H1 (cell line): Measurements from ENCODE around the gene WBP1. TPM values are rescaled to one million over a fixed set of nuclear protein-coding genes. Genes with fewer than 3 reads are reported as not detected.

ENCODE experiments used
- CTCF ChIA-PET: fragments of 300-600 bp; sonication (Branson Sonifier 250); formaldehyde crosslinking; loops from one replicate; lab custom pipeline; 2021; ENCODE audit not compliant: partially characterized antibody; lab: Charles Lee
- POLR2A ChIA-PET: fragments of 300-600 bp; sonication (Branson Sonifier 250); formaldehyde crosslinking; loops from one replicate; lab custom pipeline; 2021; ENCODE audit warnings: inconsistent platforms; ENCODE audit not compliant: partially characterized antibody; lab: Charles Lee
- DNase-seq, 2 experiments: peaks; one replicate each; pipeline versions ENCODE4 v3.0.0 to v3.0.0-alpha.2; 2010 to 2022; ENCODE audit warnings: low spot score in 2 of 2, low read depth in 1 of 2, mixed read lengths in 1 of 2
- FAIRE-seq: peaks from 2 replicates; lab custom pipeline; 2011; peaks lifted over from hg19 to GRCh38; lab: Jason Lieb, UNC
- H2AFZ ChIP-seq: 2 replicates; pipeline ENCODE4 v1.8.1; 2012; ENCODE audit warnings: low read length, inconsistent platforms
- H2AK5ac ChIP-seq: 2 replicates; pipeline ENCODE4 v1.6.1; 2013; ENCODE audit warnings: low read depth, low read length
- H2BK120ac ChIP-seq: replicated peaks from 2 replicates; pipeline ENCODE3; 2013; ENCODE audit warnings: low read depth, low read length, inconsistent platforms
- H2BK12ac ChIP-seq: 2 replicates; pipeline ENCODE4 v1.6.1; 2013; ENCODE audit warnings: low read depth, low read length
- H2BK15ac ChIP-seq: 2 replicates; pipeline ENCODE4 v1.6.1; 2013; ENCODE audit warnings: low read length
- H2BK20ac ChIP-seq: 2 replicates; pipeline ENCODE4 v1.6.1; 2013; ENCODE audit warnings: low read length
- H2BK5ac ChIP-seq: 2 replicates; pipeline ENCODE4 v1.6.1; 2013; ENCODE audit warnings: low read depth, low read length
- H3K14ac ChIP-seq: 2 replicates; pipeline ENCODE4 v1.6.1; 2013; ENCODE audit warnings: inconsistent platforms; ENCODE audit not compliant: insufficient read length
- H3K18ac ChIP-seq: 2 replicates; pipeline ENCODE4 v1.6.1; 2013; ENCODE audit warnings: low read length; ENCODE audit errors: extremely low read depth
- H3K23ac ChIP-seq: 2 replicates; pipeline ENCODE4 v1.6.1; 2013; ENCODE audit warnings: inconsistent platforms; ENCODE audit not compliant: insufficient read length
- H3K23me2 ChIP-seq: 2 replicates; pipeline ENCODE4 v1.6.1; 2013; ENCODE audit warnings: low read depth, low read length
- H3K27ac ChIP-seq: 2 replicates; pipeline ENCODE4 v1.6.1; 2011; ENCODE audit warnings: low read depth, low read length, inconsistent platforms
- H3K27me3 ChIP-seq, 4 experiments: replicated peaks in 1 of 4; 1 replicate in 1 of 4; 2 replicates in 3 of 4; pipeline versions ENCODE4 v1.6.1 to v1.8.1; 2011 to 2013; ENCODE audit warnings: low read length in 3 of 4, mild to moderate bottlenecking in 3 of 4, inconsistent platforms in 2 of 4, mixed read lengths in 2 of 4, moderate library complexity in 1 of 4; ENCODE audit not compliant: control insufficient read depth in 3 of 4, insufficient read depth in 3 of 4; ENCODE audit errors: extremely low read depth in 1 of 4
- H3K36me3 ChIP-seq, 4 experiments: 2 replicates each; pipeline versions ENCODE4 v1.6.1 to v1.8.1; 2011 to 2013; ENCODE audit warnings: mild to moderate bottlenecking in 4 of 4, low read length in 3 of 4, moderate library complexity in 2 of 4, control low read depth in 1 of 4, inconsistent platforms in 1 of 4; ENCODE audit not compliant: insufficient read depth in 4 of 4, control insufficient read depth in 2 of 4
- H3K4ac ChIP-seq: replicated peaks from 2 replicates; pipeline ENCODE3; 2013; ENCODE audit warnings: low read length, low read depth, mixed read lengths, inconsistent platforms; ENCODE audit not compliant: insufficient read length
- H3K4me1 ChIP-seq, 4 experiments: replicated peaks in 1 of 4; 1 replicate in 1 of 4; 2 replicates in 3 of 4; pipeline versions ENCODE4 v1.6.1 to v1.8.1; 2011 to 2013; ENCODE audit warnings: low read length in 3 of 4, inconsistent platforms in 2 of 4, mixed read lengths in 1 of 4; ENCODE audit not compliant: insufficient read depth in 4 of 4, control insufficient read depth in 3 of 4
- H3K4me2 ChIP-seq, 2 experiments: 2 replicates each; pipeline versions ENCODE4 v1.6.1 to v1.8.1; 2011 to 2013; ENCODE audit warnings: low read depth in 2 of 2, low read length in 2 of 2, control low read depth in 1 of 2, inconsistent platforms in 1 of 2, mild to moderate bottlenecking in 1 of 2; ENCODE audit not compliant: insufficient read depth in 1 of 2
- H3K4me3 ChIP-seq, 4 experiments: fragments of 200-600, 300-600 bp in 1 of 4; sonication (generic), shearing (Covaris generic), sonication (Bioruptor Twin) in 1 of 4; 2 replicates each; pipeline versions ENCODE4 v1.5.1 to v1.8.1; 2011 to 2016; ENCODE audit warnings: low read length in 4 of 4, low read depth in 3 of 4, control low read depth in 2 of 4, inconsistent platforms in 2 of 4, mild to moderate bottlenecking in 2 of 4, mixed read lengths in 1 of 4, moderate library complexity in 1 of 4; ENCODE audit not compliant: insufficient read depth in 2 of 4; ENCODE audit errors: extremely low read depth in 1 of 4
- H3K56ac ChIP-seq: replicated peaks from 2 replicates; pipeline ENCODE3; 2013; ENCODE audit warnings: low read depth, mild to moderate bottlenecking, mixed read lengths, low read length, inconsistent platforms; ENCODE audit not compliant: insufficient read length
- H3K79me1 ChIP-seq: 2 replicates; pipeline ENCODE4 v1.6.1; 2013; ENCODE audit warnings: low read depth, low read length, control low read depth
- H3K79me2 ChIP-seq, 2 experiments: 2 replicates each; pipeline versions ENCODE4 v1.6.1 to v1.8.1; 2012 to 2013; ENCODE audit warnings: low read length in 2 of 2, mild to moderate bottlenecking in 2 of 2, inconsistent platforms in 1 of 2; ENCODE audit not compliant: insufficient read depth in 2 of 2, control insufficient read depth in 1 of 2
- H3K9ac ChIP-seq, 4 experiments: replicated peaks in 1 of 4; 1 replicate in 1 of 4; 2 replicates in 3 of 4; pipeline versions ENCODE4 v1.6.1 to v1.8.1; 2011 to 2013; ENCODE audit warnings: low read depth in 3 of 4, low read length in 3 of 4, control low read depth in 2 of 4, mild to moderate bottlenecking in 2 of 4, moderate library complexity in 2 of 4, inconsistent platforms in 1 of 4; ENCODE audit errors: extremely low read depth in 1 of 4
- H3K9me3 ChIP-seq, 2 experiments: 2 replicates each; pipeline versions ENCODE4 v1.6.1 to v1.8.1; 2012 to 2013; ENCODE audit warnings: mild to moderate bottlenecking in 2 of 2, moderate library complexity in 2 of 2, control low read depth in 1 of 2, inconsistent platforms in 1 of 2, low read depth in 1 of 2, low read length in 1 of 2, mixed read lengths in 1 of 2; ENCODE audit not compliant: insufficient read depth in 2 of 2
- H4K20me1 ChIP-seq, 2 experiments: replicated peaks in 1 of 2; 2 replicates each; pipeline versions ENCODE3 to v1.8.1; 2011 to 2013; ENCODE audit warnings: inconsistent platforms in 2 of 2, low read length in 2 of 2, mild to moderate bottlenecking in 1 of 2; ENCODE audit not compliant: insufficient read depth in 2 of 2, control insufficient read depth in 1 of 2
- H4K5ac ChIP-seq: 2 replicates; pipeline ENCODE4 v1.6.1; 2013; ENCODE audit warnings: low read length, low read depth, mixed read lengths, inconsistent platforms; ENCODE audit not compliant: insufficient read length
- H4K8ac ChIP-seq: 2 replicates; pipeline ENCODE4 v1.8.0; 2013; ENCODE audit warnings: mild to moderate bottlenecking, moderate library complexity, low read length, inconsistent platforms; ENCODE audit not compliant: insufficient read depth; ENCODE audit errors: extremely low read depth
- H4K91ac ChIP-seq: replicated peaks from 2 replicates; pipeline ENCODE3; 2013; ENCODE audit warnings: low read length, mixed read lengths, inconsistent platforms; ENCODE audit not compliant: insufficient read length
- CBX8 ChIP-seq: fragments of 300-800, 300-1000 bp; sonication (generic); IDR thresholded peaks from 2 replicates; pipeline ENCODE4 v1.7.1; 2016; ENCODE audit warnings: low read depth, low read length, borderline replicate concordance
- CHD1 ChIP-seq: IDR thresholded peaks from 2 replicates; pipeline ENCODE4 v1.6.1; 2012; ENCODE audit warnings: low read depth, low read length, improper control_type of control experiment
- GTF2F1 ChIP-seq: IDR thresholded peaks from 2 replicates; pipeline ENCODE4 v1.6.1; 2012; ENCODE audit warnings: low read depth, low read length, improper control_type of control experiment, borderline replicate concordance
- MAX ChIP-seq: IDR thresholded peaks from 2 replicates; pipeline ENCODE4 v1.6.1; 2012; ENCODE audit warnings: inconsistent platforms
- NRF1 ChIP-seq: IDR thresholded peaks from 2 replicates; pipeline ENCODE4 v1.6.1; 2011; ENCODE audit warnings: mild to moderate bottlenecking, low read depth, low read length, improper control_type of control experiment
- PHF8 ChIP-seq: fragments of 200-600 bp; sonication (generic); conservative IDR thresholded peaks from 2 replicates; pipeline ENCODE4 v1.7.1; 2012; ENCODE audit warnings: low read depth, mild to moderate bottlenecking, inconsistent platforms, low read length, moderate library complexity
- POLR2A ChIP-seq, 2 experiments: IDR thresholded peaks; 1 replicate in 1 of 2; 2 replicates in 1 of 2; pipeline ENCODE4 v1.6.1; 2011; ENCODE audit warnings: low read depth in 2 of 2, low read length in 2 of 2, mild to moderate bottlenecking in 2 of 2; ENCODE audit errors: control extremely low read depth in 1 of 2
- RFX5 ChIP-seq: IDR thresholded peaks from 2 replicates; pipeline ENCODE4 v1.6.1; 2011; ENCODE audit warnings: low read depth, low read length, improper control_type of control experiment, borderline replicate concordance
- SIN3A ChIP-seq, 2 experiments: IDR thresholded peaks in 1 of 2; conservative IDR thresholded peaks in 1 of 2; 2 replicates each; pipeline ENCODE4 v1.6.1; 2011 to 2012; ENCODE audit warnings: low read length in 2 of 2, improper control_type of control experiment in 1 of 2, low read depth in 1 of 2, mild to moderate bottlenecking in 1 of 2
- SIRT6 ChIP-seq: IDR thresholded peaks from one replicate; pipeline ENCODE4 v1.7.1; 2012; ENCODE audit warnings: low read length, inconsistent platforms
- SP1 ChIP-seq: IDR thresholded peaks from 2 replicates; pipeline ENCODE4 v1.6.1; 2011; ENCODE audit warnings: low read depth, low read length
- SP2 ChIP-seq: IDR thresholded peaks from 2 replicates; pipeline ENCODE4 v1.6.1; 2012; ENCODE audit warnings: mild to moderate bottlenecking, low read length, inconsistent platforms
- SP4 ChIP-seq: IDR thresholded peaks from 2 replicates; pipeline ENCODE4 v1.6.1; 2012; ENCODE audit warnings: low read length, inconsistent platforms
- TAF1 ChIP-seq: IDR thresholded peaks from 2 replicates; pipeline ENCODE4 v1.6.1; 2011; ENCODE audit warnings: mild to moderate bottlenecking, low read depth, low read length
- WGBS, 2 experiments: shearing (Covaris generic) in 1 of 2; methylation state at CpG; one replicate each; pipeline versions ENCODE4 v1.1.6 to v1.1.7; 2013 to 2015; ENCODE audit warnings: low lambda C conversion rate in 2 of 2, mixed read lengths in 2 of 2, inconsistent platforms in 1 of 2, low coverage in 1 of 2, missing lambda C conversion rate in 1 of 2; ENCODE audit not compliant: insufficient replicate concordance in 2 of 2, insufficient coverage in 1 of 2, insufficient read length in 1 of 2; ENCODE audit errors: extremely low coverage in 1 of 2, missing lambda C conversion rate in 1 of 2; 5-methylcytosine and 5-hydroxymethylcytosine counted together
- polyA plus RNA-seq, 7 experiments: library from polyadenylated mRNA; depleted of rRNA in 3 of 7; stranded (reverse) in 5 of 7; unstranded in 2 of 7; fragments of >200 nt in 5 of 7; fragments of 200-250 nt in 2 of 7; gene quantifications; 1 replicate in 5 of 7; 2 replicates in 1 of 7; 4 replicates in 1 of 7; pipeline versions ENCODE4 v1.2.1 to v1.2.3, GENCODE V29; 2011 to 2013; ENCODE audit warnings: missing spikeins in 2 of 7, mixed read lengths in 2 of 7
- total RNA-seq: library from RNA; stranded (reverse); fragmentation: NEBNext Ultra II Directional; extraction: Animal tissue kit (Norgen Biotek cat#: 25700); gene quantifications from 2 replicates; pipeline ENCODE4 v1.2.1, GENCODE V29; 2021

Gene WBP1
- total and polyA plus RNA-seq, 2 of the 8 experiments (the other 6 are each of a cell fraction or from before 2014, with no cell fraction given) = 57.2 to 190 TPM

GRCh38 chr2:74436111-74436805 is 22.0 kb upstream of the WBP1 start:
- Histone ChIP-seq H2AK5ac (no peak overlapping the region), H2BK20ac (no peak overlapping the region), H3K23ac (no peak overlapping the region), H3K18ac (no peak overlapping the region), H4K5ac (no peak overlapping the region), H2BK120ac (no peak overlapping the region), H3K4me3 (no peak overlapping the region), H2BK5ac (peak overlapping the region; percentile 83; the same call in 1 of the 2 replicates), H3K79me1 (peaks cover 22% of the 10 kb centered on the region), H3K27ac (0 out of 2 replicates have a peak overlapping the region, but pooled peaks have one; percentile 4), H3K27me3 (no peaks in the 10 kb centered on the region), H3K9me3 (no peaks in the 10 kb centered on the region), H3K56ac (no peak overlapping the region), H4K20me1 (peaks cover 6 to 20% of the 10 kb centered on the region in 2 experiments), H4K8ac (no peak overlapping the region; the same call in 1 of the 2 replicates), H2AFZ (no peak overlapping the region), H3K4ac (no peak overlapping the region), H3K79me2 (peaks cover 4 to 47% of the 10 kb centered on the region in 2 experiments; a peak in 2 of 4 replicates), H3K14ac (no peak overlapping the region), H2BK12ac (no peak overlapping the region), H3K36me3 (peaks cover 7 to 18% (median 13%) of the 10 kb centered on the region in 4 experiments), H3K4me2 (no peak overlapping the region), H3K23me2 (peaks cover 3% of the 10 kb centered on the region; the same call in 1 of the 2 replicates), H4K91ac (no peak overlapping the region), H3K4me1 (peaks cover 4 to 24% (median 16%) of the 10 kb centered on the region in 4 experiments; a peak in 6 of 7 replicates), H2BK15ac (no peak overlapping the region; the same call in 1 of the 2 replicates), H3K9ac (no peak overlapping the region)
- POLR2A ChIA-PET = interaction anchor here (1.0 to 3.2 kb wide), 6 partner anchors 10 to 231 kb away, joined by 3 to 27 read pairs (median 5); partner anchors contain the start of genes C2orf81, INO80B and WDR54
- CTCF ChIA-PET = no interaction called here
- DNase-seq (no peak), FAIRE-seq (no peak)
- 96% methylated on average over 37 of the region's 43 CpGs; no CpG with 5 or more reads in 1 of the 2 experiments for WGBS, 2 experiments
- TF ChIP-seq POLR2A (IDR thresholded peaks at IDR 0.05; ENCODE audit: control extremely low read depth in 1 of 2, low read depth in 2 of 2, low read length in 2 of 2) (no peak), CBX8 (no peak), SIRT6 (no peak), CHD1 (no peak), SP1 (no peak), SP4 (no peak), MAX (no peak), SIN3A (conservative IDR thresholded peaks at IDR 0.05 in 1 of 2, IDR thresholded peaks at IDR 0.05 in 1 of 2; ENCODE audit: low read depth in 1 of 2, low read length in 2 of 2) (no peak), PHF8 (no peak), SP2 (no peak), NRF1 (no peak), GTF2F1 (no peak), TAF1 (no peak), RFX5 (no peak)
